ENCODE data around the gene RHD. TPM values are rescaled to one million over a fixed set of nuclear protein-coding genes. Genes with fewer than 3 reads are reported as not detected.
"Not testable (repeated sequence)": the region's sequence is repeated elsewhere in the genome, so short reads cannot be mapped to it uniquely, and the experiment has no call there.

Gene RHD
- total RNA-seq, 1 experiment from 2014 or later, result not detected

- CTCF ChIA-PET, result not testable (repeated sequence)
Measured at GRCh38 chr1:25320314-25320938, 48.1 kb downstream of the RHD start.

GRCh38 chr1:25322127-25322526 lies 49.8 kb downstream of the RHD start:
- CTCF ChIA-PET, result not testable (repeated sequence)
- H3K4me3 Mint-ChIP-seq, result peak overlapping the region; percentile 27; the same call in 1 of the 2 replicates

More at GRCh38 chr1:25320314-25320938, 48.1 kb downstream of the RHD start:
- not testable (repeated sequence) for H3K27me3 Mint-ChIP-seq (ENCODE audit: low read depth); H3K4me3 Mint-ChIP-seq; H3K9me3 Mint-ChIP-seq; H3K36me3 Mint-ChIP-seq; H3K27ac Mint-ChIP-seq; ATAC-seq; DNase-seq (ENCODE audit: low spot score)
- POLR2A ChIA-PET, result interaction anchor here (0.7 to 1.2 kb wide), 2 partner anchors 9 to 88 kb away, joined by 3 to 5 read pairs; partner anchors contain the start of gene SYF2
- peaks cover 17% of the 10 kb centered on the region for H3K4me1 Mint-ChIP-seq

DNA sequence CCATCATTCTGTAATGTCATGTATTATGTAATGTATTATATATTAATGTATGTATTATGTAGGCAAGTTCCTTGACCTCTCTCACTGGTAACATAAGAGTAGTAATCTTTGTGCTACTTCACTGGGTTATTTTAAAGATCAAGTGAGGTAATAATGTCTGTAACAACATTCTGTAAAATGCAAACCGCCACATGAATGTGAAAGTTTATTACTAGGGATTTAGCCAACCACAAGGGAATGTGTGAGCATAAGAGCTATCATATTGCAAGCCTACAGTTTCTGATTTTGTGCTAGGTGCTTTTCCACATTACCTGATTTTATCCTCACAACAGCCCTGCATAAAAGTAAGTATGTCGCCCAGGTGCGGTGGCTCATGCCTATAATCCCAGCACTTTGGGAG lies 52.1 kb downstream of the RHD start:
- H3K27me3 Mint-ChIP-seq (ENCODE audit: low read depth); POLR2A ChIA-PET; DNase-seq (ENCODE audit: low spot score); H3K9me3 Mint-ChIP-seq; ATAC-seq; H3K4me3 Mint-ChIP-seq; CTCF ChIA-PET; H3K36me3 Mint-ChIP-seq; H3K27ac Mint-ChIP-seq: not testable (repeated sequence)
- peaks cover 17% of the 10 kb centered on the region for H3K4me1 Mint-ChIP-seq

More at GRCh38 chr1:25322127-25322526, 49.8 kb downstream of the RHD start:
- POLR2A ChIA-PET; ATAC-seq; H3K27ac Mint-ChIP-seq; H3K36me3 Mint-ChIP-seq; H3K27me3 Mint-ChIP-seq (ENCODE audit: low read depth); H3K9me3 Mint-ChIP-seq; DNase-seq (ENCODE audit: low spot score): not testable (repeated sequence)
- H3K4me1 Mint-ChIP-seq, result peaks cover 17% of the 10 kb centered on the region

- H3K4me1 Mint-ChIP-seq; DNase-seq (ENCODE audit: low spot score); ATAC-seq; H3K36me3 Mint-ChIP-seq; POLR2A ChIA-PET; H3K9me3 Mint-ChIP-seq; H3K27ac Mint-ChIP-seq; H3K27me3 Mint-ChIP-seq (ENCODE audit: low read depth); CTCF ChIA-PET; H3K4me3 Mint-ChIP-seq: not testable (repeated sequence)
Measured at GRCh38 chr1:25327864-25328790, 55.8 kb downstream of the RHD start.

DNA sequence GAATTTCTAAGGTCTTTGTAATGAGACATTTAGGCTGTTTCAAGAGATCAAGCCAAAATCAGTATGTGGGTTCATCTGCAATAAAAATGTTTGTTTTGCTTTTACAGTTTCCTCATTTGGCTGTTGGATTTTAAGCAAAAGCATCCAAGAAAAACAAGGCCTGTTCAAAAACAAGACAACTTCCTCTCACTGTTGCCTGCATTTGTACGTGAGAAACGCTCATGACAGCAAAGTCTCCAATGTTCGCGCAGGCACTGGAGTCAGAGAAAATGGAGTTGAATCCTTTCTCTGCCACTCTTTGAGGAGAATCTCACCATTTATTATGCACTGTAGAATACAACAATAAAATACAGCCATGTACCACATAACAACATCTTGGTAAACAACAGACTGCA lies 56.5 kb downstream of the RHD start:
- H3K9me3 Mint-ChIP-seq; H3K4me3 Mint-ChIP-seq; CTCF ChIA-PET; ATAC-seq; H3K27me3 Mint-ChIP-seq (ENCODE audit: low read depth); POLR2A ChIA-PET; DNase-seq (ENCODE audit: low spot score); H3K36me3 Mint-ChIP-seq; H3K27ac Mint-ChIP-seq; H3K4me1 Mint-ChIP-seq: not testable (repeated sequence)

DNA sequence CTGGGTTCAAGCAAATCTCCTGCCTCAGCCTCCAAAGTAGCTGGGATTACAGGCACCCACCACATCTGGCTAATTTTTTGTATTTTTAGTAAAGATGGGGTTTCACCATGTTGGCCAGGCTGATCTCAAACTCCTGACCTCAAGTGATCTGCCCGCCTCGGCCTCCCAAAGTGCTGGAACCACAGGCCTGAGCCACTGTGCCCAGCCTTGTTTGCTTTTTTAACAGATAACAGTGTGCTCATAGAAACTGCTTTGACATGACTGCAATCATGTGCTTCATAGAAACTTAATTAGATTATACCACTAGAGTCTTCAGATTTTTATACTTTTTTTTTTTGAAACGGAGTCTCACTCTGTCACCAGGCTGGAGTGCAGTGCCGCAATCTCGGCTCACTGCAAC lies 57.0 kb downstream of the RHD start:
- H3K4me3 Mint-ChIP-seq; H3K9me3 Mint-ChIP-seq; ATAC-seq; H3K27me3 Mint-ChIP-seq (ENCODE audit: low read depth); CTCF ChIA-PET; DNase-seq (ENCODE audit: low spot score); H3K4me1 Mint-ChIP-seq: not testable (repeated sequence)
- 0 out of 2 replicates have a peak overlapping the region, but pooled peaks have one; percentile 41 for H3K27ac Mint-ChIP-seq
- peaks cover 12% of the 10 kb centered on the region for H3K36me3 Mint-ChIP-seq
- POLR2A ChIA-PET, result interaction anchor here (0.6 kb wide), 1 partner anchor 8 kb away, joined by 5 read pairs; no protein-coding TSS in a partner anchor

- peaks cover 12% of the 10 kb centered on the region for H3K4me1 Mint-ChIP-seq
- H3K27me3 Mint-ChIP-seq (ENCODE audit: low read depth); CTCF ChIA-PET; H3K4me3 Mint-ChIP-seq; H3K9me3 Mint-ChIP-seq; DNase-seq (ENCODE audit: low spot score): not testable (repeated sequence)
- ATAC-seq, result peak; percentile 16; the same call in 1 of the 2 replicates
- H3K36me3 Mint-ChIP-seq, result peaks cover 12% of the 10 kb centered on the region
- POLR2A ChIA-PET, result interaction anchor here (0.6 kb wide), 1 partner anchor 9 kb away, joined by 5 read pairs; no protein-coding TSS in a partner anchor
- peak overlapping the region; percentile 41; the same call in 1 of the 2 replicates for H3K27ac Mint-ChIP-seq
Measured at GRCh38 chr1:25329950-25330349, 57.6 kb downstream of the RHD start.

- ATAC-seq (peak; percentile 31), DNase-seq (ENCODE audit: low spot score) (peak; percentile 33)
- peaks cover 23% of the 10 kb centered on the region for H3K4me1 Mint-ChIP-seq
- H3K9me3 Mint-ChIP-seq; H3K27me3 Mint-ChIP-seq (ENCODE audit: low read depth); POLR2A ChIA-PET; CTCF ChIA-PET: not testable (repeated sequence)
- H3K4me3 Mint-ChIP-seq, result peak overlapping the region; percentile 96
- peaks cover 12% of the 10 kb centered on the region for H3K36me3 Mint-ChIP-seq
- peak overlapping the region; percentile 64; the same call in 1 of the 2 replicates for H3K27ac Mint-ChIP-seq
Measured at GRCh38 chr1:25336922-25337354, 64.6 kb downstream of the RHD start.

- CTCF ChIA-PET; H3K27ac Mint-ChIP-seq; H3K27me3 Mint-ChIP-seq (ENCODE audit: low read depth); H3K36me3 Mint-ChIP-seq; DNase-seq (ENCODE audit: low spot score); POLR2A ChIA-PET; H3K9me3 Mint-ChIP-seq: not testable (repeated sequence)
- peak overlapping the region; percentile 96 for H3K4me3 Mint-ChIP-seq
- H3K4me1 Mint-ChIP-seq, result peaks cover 23% of the 10 kb centered on the region
- ATAC-seq, result peak; percentile 30
Measured at GRCh38 chr1:25337483-25338187, 65.3 kb downstream of the RHD start.

Data from WTC11 (cell line).